GM13976 (cell line): Measurements from ENCODE around the gene FKBP14.

Experiments
- DNase-seq: peaks from one replicate; pipeline ENCODE4 v3.0.0; 2012; ENCODE audit warnings: low spot score
- CTCF ChIP-seq: IDR thresholded peaks from 2 replicates; pipeline ENCODE4 v1.5.1; 2012; ENCODE audit warnings: borderline replicate concordance, mild to moderate bottlenecking; ENCODE audit not compliant: insufficient read depth; ENCODE audit errors: extremely low read depth, missing control alignments, control extremely low read depth
- in situ Hi-C: fragments of 300-500 bp; cut with MboI; formaldehyde crosslinking; loops from one replicate; pipeline ENCODE4 v1.12.0; 2022; ENCODE audit warnings: low sequenced_read_pairs, mixed read lengths, inconsistent platforms; ENCODE audit not compliant: unreplicated experiment

FKBP14 gene

GRCh38 chr7:30012757-30013156 is 13.7 kb downstream of the FKBP14 start:
- TF ChIP-seq CTCF, result no peak
- in situ Hi-C loops, result no loop called here
- DNase-seq, result no peak

GRCh38 chr7:30010021-30010420 is 16.5 kb downstream of the FKBP14 start:
- DNase-seq, result no peak
- in situ Hi-C loops, result no loop called here
- TF ChIP-seq CTCF, result no peak

GRCh38 chr7:30005464-30005863 is 21.0 kb downstream of the FKBP14 start:
- TF ChIP-seq CTCF, result no peak
- no peak for DNase-seq
- in situ Hi-C loops, result no loop called here

- in situ Hi-C loops, result no loop called here
- DNase-seq, result no peak
- TF ChIP-seq CTCF, result no peak
Measured at GRCh38 chr7:30003098-30003497, 23.4 kb downstream of the FKBP14 start.

- DNase-seq, result no peak
- TF ChIP-seq CTCF, result no peak
- in situ Hi-C loops, result no loop called here
Measured at GRCh38 chr7:30001998-30002397, 24.5 kb downstream of the FKBP14 start.

- no peak for TF ChIP-seq CTCF
- in situ Hi-C loops, result no loop called here
Measured at GRCh38 chr7:29998489-29998888, 28.0 kb downstream of the FKBP14 start.

GRCh38 chr7:29996321-29996720 is 30.2 kb downstream of the FKBP14 start:
- no peak for DNase-seq
- no peak for TF ChIP-seq CTCF
- in situ Hi-C loops, result no loop called here

More at GRCh38 chr7:29998489-29998888, 28.0 kb downstream of the FKBP14 start:
- DNase-seq, result no peak
